PC-9 (cell line): Measurements from ENCODE around the gene ADGRB3. TPM values are rescaled to one million over a fixed set of nuclear protein-coding genes. Genes with fewer than 3 reads are reported as not detected.

ENCODE experiments used
- BruUV-seq: library from RNA; stranded (reverse); fragments of 400-500 nt; replicated peaks from 2 replicates; lab custom pipeline; 2021; lab: Mats Ljungman, UMichigan
- CTCF ChIA-PET: fragments of 300-600 bp; sonication (Branson Sonifier 250); formaldehyde crosslinking; loops from one replicate; lab custom pipeline; 2022; ENCODE audit warnings: antibody characterized with exemption; lab: Charles Lee
- POLR2A ChIA-PET: fragments of 300-600 bp; sonication (Branson Sonifier 250); formaldehyde crosslinking; loops from one replicate; lab custom pipeline; 2022; ENCODE audit warnings: antibody characterized with exemption; ENCODE audit not compliant: unreplicated experiment; lab: Charles Lee
- DNase-seq, 2 experiments: peaks; one replicate each; pipeline versions ENCODE4 v3.0.0 to v3.0.0-alpha.2; 2015 to 2022; ENCODE audit warnings: mixed read lengths in 1 of 2
- H2AFZ ChIP-seq: fragments of 200-600 bp; sonication (generic); 2 replicates; pipeline ENCODE4 v1.8.1; 2017; ENCODE audit warnings: antibody characterized with exemption
- H3F3A ChIP-seq: fragments of 200-600 bp; sonication (generic); 2 replicates; pipeline ENCODE4 v1.8.1; 2017; ENCODE audit warnings: antibody characterized with exemption, mild to moderate bottlenecking, low read depth; ENCODE audit not compliant: insufficient read depth
- H3K27ac ChIP-seq: fragments of 200-600 bp; sonication (generic); 2 replicates; pipeline ENCODE4 v1.6.1; 2016; ENCODE audit warnings: mixed run types
- H3K27me3 ChIP-seq: fragments of 200-600 bp; sonication (generic); 2 replicates; pipeline ENCODE4 v1.6.1; 2016; ENCODE audit warnings: low read depth, mixed run types; ENCODE audit not compliant: insufficient read depth
- H3K36me3 ChIP-seq: fragments of 200-600 bp; sonication (generic); 2 replicates; pipeline ENCODE4 v1.6.1; 2016; ENCODE audit warnings: low read depth, mixed run types
- H3K4me1 ChIP-seq: fragments of 200-600 bp; sonication (generic); replicated peaks from 2 replicates; pipeline ENCODE4 v1.6.1; 2016; ENCODE audit warnings: mixed run types; ENCODE audit not compliant: insufficient read depth
- H3K4me2 ChIP-seq: fragments of 200-600 bp; sonication (generic); 2 replicates; pipeline ENCODE4 v1.6.1; 2017; ENCODE audit warnings: mixed run types
- H3K4me3 ChIP-seq: fragments of 200-600 bp; sonication (generic); 2 replicates; pipeline ENCODE4 v1.6.1; 2016; ENCODE audit warnings: mixed run types
- H3K79me2 ChIP-seq: fragments of 200-600 bp; sonication (generic); 2 replicates; pipeline ENCODE4 v1.6.1; 2017; ENCODE audit warnings: low read depth, mixed run types
- H3K9me2 ChIP-seq: fragments of 200-600 bp; sonication (generic); 2 replicates; pipeline ENCODE4 v1.8.1; 2017; ENCODE audit warnings: mild to moderate bottlenecking; ENCODE audit not compliant: insufficient read depth
- H3K9me3 ChIP-seq: fragments of 200-600 bp; sonication (generic); 2 replicates; pipeline ENCODE4 v1.8.1; 2016; ENCODE audit warnings: low read depth; ENCODE audit not compliant: insufficient read depth
- H4K20me1 ChIP-seq: fragments of 200-600 bp; sonication (generic); 2 replicates; pipeline ENCODE4 v1.8.1; 2017; ENCODE audit not compliant: insufficient read depth
- CTCF ChIP-seq: fragments of 200-600 bp; sonication (generic); conservative IDR thresholded peaks from 2 replicates; pipeline ENCODE4 v1.6.1; 2017; ENCODE audit warnings: mixed run types, antibody characterized with exemption, mild to moderate bottlenecking, moderate library complexity
- EZH2 ChIP-seq: fragments of 200-600 bp; sonication (generic); IDR thresholded peaks from 2 replicates; pipeline ENCODE4 v1.8.0; 2017; ENCODE audit warnings: antibody characterized with exemption, low read depth
- intact Hi-C: fragments of 100-400 bp; cut with micrococcal nuclease; formaldehyde crosslinking; loops from one replicate; pipeline ENCODE4 v1.10.0; 2022; ENCODE audit not compliant: unreplicated experiment
- total RNA-seq: library from RNA; stranded (reverse); gene quantifications from 2 replicates; pipeline ENCODE4 v1.2.3, GENCODE V29; 2021

The ADGRB3 gene
- total RNA-seq, 1 experiment from 2014 or later = not detected

GRCh38 chr6:69338431-69339162 is 703.5 kb downstream of the ADGRB3 start:
- Histone ChIP-seq H3K9me2 (no peaks in the 10 kb centered on the region), H3F3A (no peaks in the 10 kb centered on the region), H3K27me3 (no peaks in the 10 kb centered on the region), H3K27ac (no peak overlapping the region), H2AFZ (no peak overlapping the region), H3K4me1 (no peaks in the 10 kb centered on the region), H3K4me3 (no peak overlapping the region), H3K9me3 (no peaks in the 10 kb centered on the region), H3K36me3 (no peaks in the 10 kb centered on the region), H3K79me2 (no peaks in the 10 kb centered on the region), H4K20me1 (no peaks in the 10 kb centered on the region; the same call in 1 of the 2 replicates), H3K4me2 (no peak overlapping the region)
- no TSS peak for BruUV-seq
- TF ChIP-seq EZH2 = no peak
- no peak for TF ChIP-seq CTCF
- CTCF ChIA-PET = no interaction called here
- intact Hi-C loops = no loop called here
- DNase-seq = no peak
- POLR2A ChIA-PET = no interaction called here

GRCh38 chr6:69339163-69339550 is 704.1 kb downstream of the ADGRB3 start:
- no peaks in the 10 kb centered on the region for H3K9me3 ChIP-seq
- no peak for TF ChIP-seq EZH2
- no peak for TF ChIP-seq CTCF
- no peaks in the 10 kb centered on the region for H3F3A ChIP-seq
- H2AFZ ChIP-seq = no peak overlapping the region
- H3K9me2 ChIP-seq = no peaks in the 10 kb centered on the region
- H3K27ac ChIP-seq = no peak overlapping the region
- no peaks in the 10 kb centered on the region for H3K4me1 ChIP-seq
- H3K36me3 ChIP-seq = no peaks in the 10 kb centered on the region
- BruUV-seq = no TSS peak
- no peaks in the 10 kb centered on the region for H3K79me2 ChIP-seq
- intact Hi-C loops = no loop called here
- CTCF ChIA-PET = no interaction called here
- H4K20me1 ChIP-seq = no peaks in the 10 kb centered on the region; the same call in 1 of the 2 replicates
- no peak for DNase-seq
- POLR2A ChIA-PET = no interaction called here
- no peak overlapping the region for H3K4me3 ChIP-seq
- no peak overlapping the region for H3K4me2 ChIP-seq
- no peaks in the 10 kb centered on the region for H3K27me3 ChIP-seq

- Histone ChIP-seq H3K27me3 (no peaks in the 10 kb centered on the region), H3K79me2 (no peaks in the 10 kb centered on the region), H3K27ac (no peak overlapping the region), H3F3A (no peaks in the 10 kb centered on the region), H3K9me2 (no peaks in the 10 kb centered on the region), H3K4me1 (no peaks in the 10 kb centered on the region), H3K9me3 (no peaks in the 10 kb centered on the region), H3K4me2 (no peak overlapping the region), H3K36me3 (no peaks in the 10 kb centered on the region), H2AFZ (no peak overlapping the region), H3K4me3 (no peak overlapping the region), H4K20me1 (no peaks in the 10 kb centered on the region; the same call in 1 of the 2 replicates)
- intact Hi-C loops = no loop called here
- TF ChIP-seq EZH2 (no peak), CTCF (no peak)
- CTCF ChIA-PET = no interaction called here
- POLR2A ChIA-PET = no interaction called here
- no peak for DNase-seq
- no TSS peak for BruUV-seq
Measured at GRCh38 chr6:69340196-69340595, 705.1 kb downstream of the ADGRB3 start.
